Mesothelial cell of epicardium (in vitro differentiated cells): ENCODE results near the gene DNAAF1. TPM values are rescaled to one million over a fixed set of nuclear protein-coding genes. Genes with fewer than 3 reads are reported as not detected.

Experiments
- DNase-seq, 2 experiments: peaks; one replicate each; pipeline ENCODE4 v3.0.0; 2021; ENCODE audit warnings: low spot score in 2 of 2; ENCODE audit not compliant: unreplicated experiment in 2 of 2
- H3K27ac Mint-ChIP-seq: 2 replicates; pipeline ENCODE4 v1.8.0; 2021; ENCODE audit warnings: mixed read lengths
- H3K27me3 Mint-ChIP-seq: 2 replicates; pipeline ENCODE4 v1.8.0; 2021; ENCODE audit warnings: low read depth, mixed read lengths
- H3K36me3 Mint-ChIP-seq: 2 replicates; pipeline ENCODE4 v1.8.0; 2021; ENCODE audit warnings: mixed read lengths
- H3K4me1 Mint-ChIP-seq: 2 replicates; pipeline ENCODE4 v1.8.0; 2021; ENCODE audit warnings: mixed read lengths
- H3K4me3 Mint-ChIP-seq: 2 replicates; pipeline ENCODE4 v1.8.0; 2021; ENCODE audit warnings: mild to moderate bottlenecking, moderate library complexity, mixed read lengths
- H3K9me3 Mint-ChIP-seq: 2 replicates; pipeline ENCODE4 v1.8.0; 2021; ENCODE audit warnings: mixed read lengths
- CTCF ChIP-seq: fragments of 200-600 bp; sonication (generic); IDR thresholded peaks from one replicate; pipeline ENCODE4 v1.5.0; 2021; ENCODE audit warnings: antibody characterized with exemption; ENCODE audit not compliant: unreplicated experiment
- total RNA-seq: library from RNA; stranded (reverse); gene quantifications from 3 replicates; pipeline ENCODE4 v1.2.1, GENCODE V29; 2021

Gene DNAAF1
- total RNA-seq, 1 donor from 2014 or later, result 0.47 TPM

- TF ChIP-seq CTCF, result no peak
- no peak overlapping the region for H3K4me3 Mint-ChIP-seq
- H3K36me3 Mint-ChIP-seq, result no peaks in the 10 kb centered on the region
- DNase-seq, result no peak
- H3K9me3 Mint-ChIP-seq, result peaks cover 3% of the 10 kb centered on the region
- peaks cover 7% of the 10 kb centered on the region for H3K4me1 Mint-ChIP-seq
- no peak overlapping the region for H3K27ac Mint-ChIP-seq
- peaks cover 8% of the 10 kb centered on the region for H3K27me3 Mint-ChIP-seq
Measured at GRCh38 chr16:84155771-84156170, 10.7 kb downstream of the DNAAF1 start.

GRCh38 chr16:84156342-84156784 is 11.3 kb downstream of the DNAAF1 start:
- no peak overlapping the region for H3K27ac Mint-ChIP-seq
- peaks cover 3% of the 10 kb centered on the region for H3K9me3 Mint-ChIP-seq
- no peak overlapping the region for H3K4me3 Mint-ChIP-seq
- H3K27me3 Mint-ChIP-seq, result peaks cover 8% of the 10 kb centered on the region
- DNase-seq, result no peak
- no peaks in the 10 kb centered on the region for H3K36me3 Mint-ChIP-seq
- H3K4me1 Mint-ChIP-seq, result peaks cover 2% of the 10 kb centered on the region
- no peak for TF ChIP-seq CTCF

- Mint-ChIP-seq H3K27ac (no peak overlapping the region), H3K27me3 (peaks cover 8% of the 10 kb centered on the region), H3K36me3 (no peaks in the 10 kb centered on the region), H3K9me3 (peaks cover 3% of the 10 kb centered on the region), H3K4me1 (peaks cover 2% of the 10 kb centered on the region), H3K4me3 (no peak overlapping the region)
- no peak for DNase-seq
- no peak for TF ChIP-seq CTCF
Measured at GRCh38 chr16:84159007-84159406, 13.9 kb downstream of the DNAAF1 start.

- H3K27ac Mint-ChIP-seq, result no peak overlapping the region
- H3K27me3 Mint-ChIP-seq, result peaks cover 14% of the 10 kb centered on the region
- peaks cover 3% of the 10 kb centered on the region for H3K9me3 Mint-ChIP-seq
- no peak overlapping the region for H3K4me3 Mint-ChIP-seq
- TF ChIP-seq CTCF, result no peak
- peaks cover 2% of the 10 kb centered on the region for H3K4me1 Mint-ChIP-seq
- no peak for DNase-seq
- no peaks in the 10 kb centered on the region for H3K36me3 Mint-ChIP-seq
Measured at GRCh38 chr16:84159800-84160199, 14.7 kb downstream of the DNAAF1 start.

- Mint-ChIP-seq H3K4me3 (no peak overlapping the region), H3K36me3 (no peaks in the 10 kb centered on the region), H3K27ac (no peak overlapping the region), H3K27me3 (peaks cover 21% of the 10 kb centered on the region), H3K4me1 (peaks cover 2% of the 10 kb centered on the region), H3K9me3 (peaks cover 3% of the 10 kb centered on the region)
- TF ChIP-seq CTCF, result no peak
- no peak for DNase-seq
Measured at GRCh38 chr16:84161037-84161436, 15.9 kb downstream of the DNAAF1 start.

- Mint-ChIP-seq H3K27me3 (peaks cover 21% of the 10 kb centered on the region), H3K9me3 (no peaks in the 10 kb centered on the region), H3K27ac (no peak overlapping the region), H3K36me3 (no peaks in the 10 kb centered on the region), H3K4me3 (no peak overlapping the region), H3K4me1 (peaks cover 2% of the 10 kb centered on the region)
- no peak for DNase-seq
- no peak for TF ChIP-seq CTCF
Measured at GRCh38 chr16:84161801-84162200, 16.7 kb downstream of the DNAAF1 start.
